Nephron progenitor cell (in vitro differentiated cells): ENCODE data around the gene PCDHGA2.
"Not testable (repeated sequence)": the region's sequence is repeated elsewhere in the genome, so short reads cannot be mapped to it uniquely, and the experiment has no call there.

Experiments
- DNase-seq: peaks from one replicate; pipeline ENCODE4 v3.0.0; 2021
- H3K27ac Mint-ChIP-seq: 2 replicates; pipeline ENCODE4 v1.8.0; 2021; ENCODE audit warnings: mild to moderate bottlenecking, moderate library complexity, mixed read lengths
- H3K27me3 Mint-ChIP-seq: 2 replicates; pipeline ENCODE4 v1.8.0; 2021; ENCODE audit warnings: mild to moderate bottlenecking, low read depth, mixed read lengths; ENCODE audit not compliant: poor library complexity
- H3K36me3 Mint-ChIP-seq: 2 replicates; pipeline ENCODE4 v1.8.0; 2021; ENCODE audit warnings: low read depth, mixed read lengths
- H3K4me1 Mint-ChIP-seq: 2 replicates; pipeline ENCODE4 v1.8.0; 2021; ENCODE audit warnings: mixed read lengths
- H3K4me3 Mint-ChIP-seq: 2 replicates; pipeline ENCODE4 v1.8.0; 2021; ENCODE audit warnings: mild to moderate bottlenecking, moderate library complexity, mixed read lengths
- H3K9me3 Mint-ChIP-seq: 2 replicates; pipeline ENCODE4 v1.8.0; 2021; ENCODE audit warnings: mild to moderate bottlenecking, moderate library complexity, mixed read lengths
- CTCF ChIP-seq: fragments of 200-600 bp; sonication (generic); IDR thresholded peaks from 2 replicates; pipeline ENCODE4 v1.5.0; 2021; ENCODE audit warnings: antibody characterized with exemption

The PCDHGA2 gene

DNA sequence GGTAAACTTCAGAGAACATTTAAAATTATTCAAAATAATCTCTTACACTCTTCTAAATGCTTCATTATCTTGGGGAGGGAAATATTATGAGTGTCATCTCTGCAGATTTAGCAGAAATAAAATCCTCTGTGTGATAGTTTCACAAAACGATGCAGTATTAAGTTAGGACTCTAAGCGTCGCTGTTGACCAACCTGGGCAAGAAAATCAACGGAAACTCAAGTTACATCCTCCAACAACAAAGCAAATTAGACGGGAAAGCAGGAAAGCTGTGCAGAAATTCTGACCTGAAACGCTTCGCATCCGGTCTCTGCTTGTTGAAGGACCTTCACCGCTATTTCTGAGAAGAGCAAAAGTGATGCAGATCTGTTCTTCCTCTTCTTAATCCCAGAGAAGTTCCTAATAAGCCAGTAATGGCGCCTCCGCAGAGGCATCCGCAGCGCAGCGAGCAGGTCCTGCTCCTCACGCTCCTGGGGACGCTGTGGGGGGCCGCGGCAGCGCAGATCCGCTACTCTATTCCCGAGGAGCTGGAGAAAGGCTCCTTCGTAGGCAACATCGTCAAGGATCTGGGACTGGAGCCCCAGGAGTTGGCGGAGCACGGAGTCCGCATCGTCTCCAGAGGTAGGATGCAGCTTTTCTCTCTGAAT is 35.2 kb downstream of the PCDHGA2 start, which contains the start of gene PCDHGA6:
Gene PCDHGA6, plus strand, starts transcription at position 219 of the 645 bp plus-strand sequence. Its CDS starts 193 bp downstream, at position 412.
- Mint-ChIP-seq H3K4me1 (no peaks in the 10 kb centered on the region), H3K27ac (no peak within 1 kb of the TSS), H3K27me3 (no peaks in the 10 kb centered on the region), H3K9me3 (peaks cover 87% of the 10 kb centered on the region), H3K4me3 (no peak within 1 kb of the TSS), H3K36me3 (peaks cover 30% of the 10 kb centered on the region)
- no peak for TF ChIP-seq CTCF
- no peak for DNase-seq

GRCh38 chr5:141374627-141375026 is 36.1 kb downstream of the PCDHGA2 start:
- TF ChIP-seq CTCF: no peak
- H3K27ac Mint-ChIP-seq: no peak overlapping the region
- no peaks in the 10 kb centered on the region for H3K4me1 Mint-ChIP-seq
- H3K27me3 Mint-ChIP-seq: no peaks in the 10 kb centered on the region
- no peak for DNase-seq
- H3K4me3 Mint-ChIP-seq: no peak overlapping the region
- H3K9me3 Mint-ChIP-seq: peaks cover 87% of the 10 kb centered on the region
- H3K36me3 Mint-ChIP-seq: peaks cover 30% of the 10 kb centered on the region

GRCh38 chr5:141375444-141376155 is 37.0 kb downstream of the PCDHGA2 start:
- Mint-ChIP-seq H3K36me3 (peaks cover 29% of the 10 kb centered on the region), H3K9me3 (peaks cover 85% of the 10 kb centered on the region)
- not testable (repeated sequence) for H3K27me3 Mint-ChIP-seq, H3K27ac Mint-ChIP-seq, H3K4me1 Mint-ChIP-seq, DNase-seq, H3K4me3 Mint-ChIP-seq

GRCh38 chr5:141382469-141383294 is 44.1 kb downstream of the PCDHGA2 start, which contains the start of gene PCDHGA7:
TSS of gene PCDHGA7 (plus strand) at chr5:141382742. CDS start at chr5:141382900, 158 bp downstream.
- H3K4me1 Mint-ChIP-seq: no peaks in the 10 kb centered on the region
- no peaks in the 10 kb centered on the region for H3K27me3 Mint-ChIP-seq
- H3K9me3 Mint-ChIP-seq: peaks cover 85% of the 10 kb centered on the region
- no peak within 1 kb of the TSS for H3K4me3 Mint-ChIP-seq
- H3K27ac Mint-ChIP-seq: no peak within 1 kb of the TSS
- peaks cover 25% of the 10 kb centered on the region for H3K36me3 Mint-ChIP-seq
- no peak for DNase-seq
- TF ChIP-seq CTCF: no peak

DNA sequence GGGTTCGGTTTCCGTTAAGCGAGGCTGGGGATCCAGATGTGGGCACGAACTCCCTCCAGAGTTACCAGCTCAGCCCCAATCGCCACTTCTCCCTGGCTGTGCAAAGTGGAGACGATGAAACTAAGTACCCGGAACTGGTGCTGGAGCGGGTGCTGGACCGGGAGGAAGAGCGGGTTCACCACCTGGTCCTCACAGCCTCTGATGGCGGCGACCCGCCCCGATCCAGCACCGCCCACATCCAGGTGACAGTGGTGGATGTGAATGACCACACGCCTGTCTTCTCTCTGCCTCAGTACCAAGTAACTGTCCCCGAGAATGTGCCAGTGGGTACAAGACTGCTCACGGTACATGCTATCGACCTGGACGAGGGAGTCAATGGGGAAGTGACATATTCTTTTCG is 44.8 kb downstream of the PCDHGA2 start:
- H3K4me3 Mint-ChIP-seq: no peak overlapping the region
- DNase-seq: no peak
- H3K9me3 Mint-ChIP-seq: peaks cover 84% of the 10 kb centered on the region
- H3K36me3 Mint-ChIP-seq: peaks cover 27% of the 10 kb centered on the region
- H3K27ac Mint-ChIP-seq: no peak overlapping the region
- TF ChIP-seq CTCF: no peak
- no peaks in the 10 kb centered on the region for H3K27me3 Mint-ChIP-seq
- H3K4me1 Mint-ChIP-seq: no peaks in the 10 kb centered on the region
